ENCODE data around the gene ZNF462. TPM values are rescaled to one million over a fixed set of nuclear protein-coding genes. Genes with fewer than 3 reads are reported as not detected.

The ZNF462 gene
- total RNA-seq, 1 experiment from 2014 or later, result 164 TPM

DNA sequence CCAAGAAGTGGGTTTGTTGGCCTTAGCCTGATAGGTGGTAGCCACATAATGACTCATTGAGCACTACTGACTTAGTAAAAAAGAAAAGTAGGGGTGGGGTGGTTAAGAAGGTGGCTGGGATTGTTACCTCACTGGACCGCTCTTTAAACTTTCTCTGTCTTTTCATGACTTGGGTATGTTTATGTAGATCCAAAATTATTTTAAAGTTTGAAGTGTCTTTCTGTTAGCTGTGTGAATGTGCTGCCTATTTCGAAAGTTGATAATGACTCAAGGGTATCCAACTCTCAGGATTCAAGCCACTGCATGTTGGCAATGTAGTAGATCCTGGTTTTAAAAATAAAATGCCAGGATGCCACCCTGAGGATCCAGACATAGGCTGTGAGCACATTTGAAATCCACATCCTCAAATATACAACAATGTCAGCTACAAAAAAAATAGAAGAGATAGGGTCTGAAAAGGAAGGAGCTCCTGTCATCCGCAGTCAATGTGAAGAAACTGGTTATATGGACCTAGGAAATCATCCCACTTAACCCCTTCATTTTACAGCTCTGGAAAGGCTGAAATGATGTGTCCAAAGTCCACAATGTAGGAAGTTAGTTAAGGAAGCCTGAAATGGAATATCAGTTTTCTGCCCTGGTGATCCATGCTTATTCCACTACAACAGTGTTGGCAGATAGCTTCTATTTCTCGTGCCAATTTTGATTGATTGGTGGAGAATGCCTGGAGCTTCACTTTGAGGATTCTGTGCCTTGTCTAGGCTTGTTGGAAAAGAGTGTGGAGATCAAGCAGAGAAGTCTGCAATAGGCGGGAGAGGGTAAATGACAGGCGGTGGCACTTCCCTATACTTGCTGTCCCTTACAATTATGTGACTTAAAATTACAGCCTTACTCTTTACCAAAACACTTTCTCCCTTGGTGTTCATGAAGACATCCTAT is 23.4 kb downstream of the ZNF462 start:
- no peak overlapping the region for H2BK12ac ChIP-seq (ENCODE audit: insufficient read length, low read depth, low read length)
- Mint-ChIP-seq H3K27ac (peak overlapping the region in 1 of 3 experiments; percentile 9; a peak in 2 of 7 replicates), H3K36me3 (ENCODE audit: insufficient read depth in 1 of 3, low read depth in 3 of 3) (peaks cover 19 to 20% (median 20%) of the 10 kb centered on the region in 3 experiments; a peak in 6 of 7 replicates), H3K9me3 (no peaks in the 10 kb centered on the region), H3K27me3 (ENCODE audit: low read depth) (no peaks in the 10 kb centered on the region), H3K4me3 (no peak overlapping the region), H3K4me1 (peaks cover 75 to 85% of the 10 kb centered on the region in 2 experiments)
- TF ChIP-seq, protein P1, sequence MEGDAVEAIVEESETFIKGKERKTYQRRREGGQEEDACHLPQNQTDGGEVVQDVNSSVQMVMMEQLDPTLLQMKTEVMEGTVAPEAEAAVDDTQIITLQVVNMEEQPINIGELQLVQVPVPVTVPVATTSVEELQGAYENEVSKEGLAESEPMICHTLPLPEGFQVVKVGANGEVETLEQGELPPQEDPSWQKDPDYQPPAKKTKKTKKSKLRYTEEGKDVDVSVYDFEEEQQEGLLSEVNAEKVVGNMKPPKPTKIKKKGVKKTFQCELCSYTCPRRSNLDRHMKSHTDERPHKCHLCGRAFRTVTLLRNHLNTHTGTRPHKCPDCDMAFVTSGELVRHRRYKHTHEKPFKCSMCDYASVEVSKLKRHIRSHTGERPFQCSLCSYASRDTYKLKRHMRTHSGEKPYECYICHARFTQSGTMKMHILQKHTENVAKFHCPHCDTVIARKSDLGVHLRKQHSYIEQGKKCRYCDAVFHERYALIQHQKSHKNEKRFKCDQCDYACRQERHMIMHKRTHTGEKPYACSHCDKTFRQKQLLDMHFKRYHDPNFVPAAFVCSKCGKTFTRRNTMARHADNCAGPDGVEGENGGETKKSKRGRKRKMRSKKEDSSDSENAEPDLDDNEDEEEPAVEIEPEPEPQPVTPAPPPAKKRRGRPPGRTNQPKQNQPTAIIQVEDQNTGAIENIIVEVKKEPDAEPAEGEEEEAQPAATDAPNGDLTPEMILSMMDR (conservative IDR thresholded peaks at IDR 0.05), result no peak
- H3K9me3 ChIP-seq (ENCODE audit: control insufficient read depth, low read depth, low read length), result no peaks in the 10 kb centered on the region
- no peak overlapping the region for H3K56ac ChIP-seq (ENCODE audit: insufficient read length, low read depth, low read length)
- no peak overlapping the region for H3K14ac ChIP-seq (ENCODE audit: insufficient read depth, low read length)
- no peak for DNase-seq
- H4K91ac ChIP-seq (ENCODE audit: insufficient read length, low read depth, low read length), result no peak overlapping the region
- H3K4me1 ChIP-seq (ENCODE audit: insufficient read depth, low read length), result peaks cover 31% of the 10 kb centered on the region
- H3K79me2 ChIP-seq (ENCODE audit: insufficient read depth, low read length), result peaks cover 64% of the 10 kb centered on the region; the same call in 1 of the 2 replicates
- H3K4ac ChIP-seq (ENCODE audit: low read depth, low read length), result no peak overlapping the region
- no peak overlapping the region for H3K9ac ChIP-seq (ENCODE audit: extremely low read depth, insufficient read length, low read length)
- no peak overlapping the region for H2BK120ac ChIP-seq (ENCODE audit: low read depth, low read length, poor library complexity, severe bottlenecking)
- H3K18ac ChIP-seq (ENCODE audit: insufficient read length, low read depth, low read length), result no peak overlapping the region
- no peak overlapping the region for H3K23ac ChIP-seq (ENCODE audit: insufficient read length, low read depth, low read length)
- no CpG with 5 or more reads among the region's 6 CpGs for WGBS (ENCODE audit: extremely low coverage, insufficient read length, low lambda C conversion rate)
- no peak overlapping the region for H2BK15ac ChIP-seq (ENCODE audit: low read depth, low read length)
- H2BK5ac ChIP-seq (ENCODE audit: insufficient read length, low read length), result no peak overlapping the region
- H2AK5ac ChIP-seq (ENCODE audit: insufficient read length, low read length), result no peak overlapping the region
- H4K8ac ChIP-seq (replicated peaks; ENCODE audit: insufficient read length, low read depth, low read length), result no peak overlapping the region
- no peak overlapping the region for H2BK20ac ChIP-seq (ENCODE audit: low read depth, low read length, poor library complexity, severe bottlenecking)
- H2AFZ ChIP-seq (ENCODE audit: low read length), result no peak overlapping the region
- H4K20me1 ChIP-seq (ENCODE audit: control insufficient read depth, insufficient read depth, insufficient read length), result no peaks in the 10 kb centered on the region
- no peak overlapping the region for H3K4me2 ChIP-seq (ENCODE audit: insufficient read depth, insufficient read length, low read length)
- H3T11ph ChIP-seq (ENCODE audit: low read length), result no peak overlapping the region
- H3K27ac ChIP-seq (ENCODE audit: insufficient read length, low read depth, low read length), result no peak overlapping the region
- H4K5ac ChIP-seq (ENCODE audit: insufficient read length, low read depth, low read length), result no peak overlapping the region
- H3K27me3 ChIP-seq (ENCODE audit: insufficient read depth, low read length), result no peaks in the 10 kb centered on the region
- no peaks in the 10 kb centered on the region for H3K23me2 ChIP-seq (ENCODE audit: insufficient read length, low read depth, low read length, poor library complexity, severe bottlenecking)
- H3K79me1 ChIP-seq (ENCODE audit: insufficient read depth, low read depth, low read length, poor library complexity, severe bottlenecking), result no peaks in the 10 kb centered on the region
